LNCaP clone FGC (cell line): Measurements from ENCODE around the gene IL17A.

ENCODE experiments used
- DNase-seq: peaks from one replicate; pipeline ENCODE4 v3.0.0-alpha.2; 2011; ENCODE audit warnings: low read depth
- H3K4me3 ChIP-seq: 2 replicates; pipeline ENCODE4 v1.5.1; 2011; ENCODE audit warnings: mild to moderate bottlenecking, low read depth, low read length, control low read depth
- CTCF ChIP-seq: IDR thresholded peaks from 2 replicates; pipeline ENCODE4 v1.5.1; 2012; ENCODE audit warnings: mild to moderate bottlenecking; ENCODE audit not compliant: control insufficient read depth, insufficient read depth; ENCODE audit errors: extremely low read depth

Gene IL17A

GRCh38 chr6:52186075-52186474 is at the start of gene IL17A:
TSS of gene IL17A (plus strand) at chr6:52186375. CDS start at chr6:52186432, 57 bp downstream.
- DNase-seq = no peak
- no peak within 1 kb of the TSS for H3K4me3 ChIP-seq
- no peak for TF ChIP-seq CTCF

- DNase-seq = no peak
- no peak overlapping the region for H3K4me3 ChIP-seq
- TF ChIP-seq CTCF = no peak
Observed at GRCh38 chr6:52136934-52137467, 49.2 kb upstream of the IL17A start.

GRCh38 chr6:52138284-52138683 is 47.9 kb upstream of the IL17A start:
- no peak for DNase-seq
- TF ChIP-seq CTCF = no peak
- no peak overlapping the region for H3K4me3 ChIP-seq

- TF ChIP-seq CTCF = no peak
- no peak for DNase-seq
- H3K4me3 ChIP-seq = no peak overlapping the region
Observed at GRCh38 chr6:52139985-52140680, 46.0 kb upstream of the IL17A start.

GRCh38 chr6:52141596-52141995 is 44.6 kb upstream of the IL17A start:
- TF ChIP-seq CTCF = no peak
- no peak for DNase-seq
- no peak overlapping the region for H3K4me3 ChIP-seq

GRCh38 chr6:52142556-52142955 is 43.6 kb upstream of the IL17A start:
- no peak for TF ChIP-seq CTCF
- no peak for DNase-seq
- no peak overlapping the region for H3K4me3 ChIP-seq

- TF ChIP-seq CTCF = no peak
- H3K4me3 ChIP-seq = no peak overlapping the region
- no peak for DNase-seq
Observed at GRCh38 chr6:52143551-52143950, 42.6 kb upstream of the IL17A start.
